GM19452 (cell line): ENCODE data around the gene BRF1.
A peak's percentile ranks its signal among the peaks of the same experiment; 100 is the strongest.
"Not testable (repeated sequence)": the region's sequence is repeated elsewhere in the genome, so short reads cannot be mapped to it uniquely, and the experiment has no call there.

Source experiments
- ATAC-seq: cut with Tn5 transposase; IDR thresholded peaks from one replicate; pipeline ENCODE4 v1.9.1; 2021; ENCODE audit not compliant: unreplicated experiment

Gene BRF1

GRCh38 chr14:105315941-105316576, 15.3 kb upstream of the BRF1 start:
- no peak for ATAC-seq

GRCh38 chr14:105315211-105315721, 14.5 kb upstream of the BRF1 start:
- peak; percentile 13 for ATAC-seq

- ATAC-seq: peak; percentile 51
Measured at GRCh38 chr14:105314287-105315200, 13.7 kb upstream of the BRF1 start, which contains the start of gene PACS2. PACS2 (plus strand) TSS chr14:105314748; CDS start chr14:105314919, 171 bp downstream.

DNA sequence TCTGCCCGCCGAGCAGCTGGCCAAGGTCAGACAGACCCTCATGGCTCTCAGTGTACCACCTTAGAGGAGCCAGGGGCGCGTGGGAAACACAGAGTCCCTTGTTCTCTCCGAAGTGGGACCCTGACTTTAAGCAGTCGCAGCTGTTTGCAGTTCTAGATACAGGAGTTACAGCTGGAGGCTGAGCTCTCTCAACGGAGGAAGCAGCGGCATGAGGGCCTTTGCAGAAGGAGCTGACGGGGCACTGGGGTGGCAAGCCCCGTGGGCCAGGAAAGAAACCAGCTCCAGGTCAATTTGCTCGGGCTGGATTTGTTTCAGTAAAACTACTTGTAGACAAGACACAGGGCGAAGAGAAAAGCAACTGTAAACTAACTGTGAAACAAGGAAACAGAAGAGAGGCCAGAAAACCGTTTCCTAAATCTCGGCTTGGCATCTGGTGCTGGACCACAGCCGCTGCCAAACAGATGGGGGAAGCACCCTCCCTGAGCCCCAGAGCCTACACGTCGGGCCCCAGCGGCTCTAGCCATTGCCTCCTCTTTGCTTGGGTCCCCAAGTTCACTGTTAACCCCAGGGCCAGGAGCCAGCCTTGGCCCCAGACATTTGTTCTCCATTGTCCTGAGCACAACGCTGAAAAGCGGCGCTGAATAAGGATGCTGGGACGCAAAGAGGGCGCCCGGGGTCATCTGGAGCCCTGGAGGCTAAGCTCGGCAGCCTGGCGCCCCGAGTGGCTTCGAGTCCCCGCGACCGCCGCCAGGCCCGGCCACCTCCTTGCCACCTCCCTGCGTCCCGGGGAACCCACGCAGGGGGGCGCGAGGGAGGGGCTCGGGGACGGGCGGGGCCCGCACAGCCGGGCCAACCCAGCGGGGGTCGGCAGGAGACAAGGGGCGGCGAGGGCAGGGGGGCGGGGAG, 12.8 kb upstream of the BRF1 start:
- peak; percentile 14 for ATAC-seq

DNA sequence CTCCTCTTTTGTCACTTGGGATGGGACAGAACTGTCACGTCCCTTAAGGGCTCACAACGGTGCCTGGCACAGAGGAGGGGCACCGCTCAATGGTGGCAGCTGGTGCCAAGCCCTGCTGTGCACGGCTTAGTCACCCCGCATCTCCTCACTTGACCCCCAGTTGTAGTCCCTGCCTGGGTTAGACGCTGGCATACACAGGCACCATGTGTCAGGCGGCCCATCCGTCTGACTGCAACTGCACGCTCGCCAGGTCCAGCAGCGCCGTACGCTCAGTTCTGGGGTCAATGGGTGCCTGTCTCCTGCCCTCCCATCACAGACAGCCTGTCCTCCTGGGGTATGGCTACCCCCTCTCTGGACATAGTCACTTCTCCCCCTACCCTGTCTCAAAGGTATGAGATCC, 12.2 kb upstream of the BRF1 start:
- ATAC-seq: no peak

GRCh38 chr14:105311838-105312237, 11.0 kb upstream of the BRF1 start:
- no peak for ATAC-seq

DNA sequence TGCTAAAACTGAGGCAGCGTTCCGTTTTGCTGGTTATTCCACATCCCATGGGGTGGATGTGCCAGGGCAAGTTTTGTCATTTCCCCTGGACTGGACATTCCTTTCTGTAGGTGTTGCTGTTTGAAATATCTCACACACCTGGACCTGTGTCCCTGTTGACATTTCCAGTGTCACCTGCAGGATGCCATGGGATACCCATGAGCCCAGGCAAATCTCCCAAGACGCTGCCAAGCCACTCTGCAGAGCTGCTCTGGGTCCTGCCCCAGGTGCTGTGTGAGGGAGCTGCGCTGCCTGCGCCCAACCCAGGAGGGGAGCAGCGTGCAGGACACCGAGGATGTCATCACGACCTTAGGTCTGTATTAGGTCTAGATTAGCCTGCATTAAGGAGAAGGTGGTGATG, 8.6 kb upstream of the BRF1 start:
- no peak for ATAC-seq

GRCh38 chr14:105307052-105307727, 6.4 kb upstream of the BRF1 start:
- ATAC-seq: no peak

DNA sequence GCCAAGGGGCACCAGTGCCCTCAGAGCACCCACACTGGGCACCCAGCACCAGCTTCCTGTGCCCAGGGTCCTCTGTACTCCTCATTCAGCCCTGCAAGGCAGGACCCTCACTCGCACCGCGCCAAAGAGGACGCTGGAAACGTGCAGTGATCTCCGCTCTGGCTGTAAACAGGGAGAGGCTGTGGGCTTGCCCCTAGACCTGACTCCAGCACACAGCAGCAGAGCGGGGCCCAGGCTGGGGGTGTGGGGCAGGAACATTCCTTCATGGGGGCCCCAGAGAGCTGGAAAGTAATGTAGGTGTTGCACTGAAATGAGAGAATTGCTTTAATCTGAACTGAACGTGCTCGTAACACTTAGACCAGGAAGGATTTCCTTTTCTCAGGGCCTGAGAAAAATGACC, 5.0 kb upstream of the BRF1 start:
- ATAC-seq: no peak

DNA sequence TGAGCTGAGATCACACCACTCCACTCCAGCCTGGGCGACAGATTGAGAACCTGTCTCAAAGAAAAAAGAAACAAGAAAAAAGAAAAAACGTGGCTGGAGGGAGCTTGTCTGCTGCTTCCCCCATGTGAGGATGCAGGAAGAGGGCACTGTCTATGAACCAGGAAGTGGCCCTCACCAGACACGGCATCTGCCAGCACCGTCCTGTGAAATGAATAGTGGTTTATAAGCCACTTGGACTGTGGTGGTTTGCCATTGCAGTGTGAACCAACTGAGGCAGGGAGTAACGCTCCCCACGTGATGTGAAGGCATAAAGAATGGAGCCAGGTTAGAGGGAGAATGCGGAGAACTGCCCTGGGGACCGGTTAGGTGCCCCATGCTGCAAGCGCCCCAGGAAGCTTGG, 4.5 kb upstream of the BRF1 start:
- ATAC-seq: no peak

- ATAC-seq: no peak
Measured at GRCh38 chr14:105304565-105304964, 3.8 kb upstream of the BRF1 start.

DNA sequence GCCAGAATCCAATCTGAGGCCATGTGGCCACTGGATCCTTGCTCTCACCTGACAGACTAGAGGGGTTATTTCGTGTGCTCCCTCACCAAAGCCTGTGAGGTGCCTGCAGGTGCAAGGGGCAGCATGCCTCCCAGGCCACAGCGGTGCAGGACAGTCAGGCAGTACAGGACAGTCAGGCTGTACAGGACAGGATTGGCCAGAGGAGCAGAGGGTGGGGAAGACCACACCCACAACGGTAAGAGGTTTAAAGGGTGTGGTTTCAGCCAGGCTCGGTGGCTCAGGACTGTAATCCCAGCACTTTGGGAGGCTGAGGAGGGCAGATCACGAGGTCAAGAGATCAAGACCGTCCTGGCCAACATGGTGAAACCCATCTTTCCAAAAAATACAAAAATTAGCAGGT, 3.1 kb upstream of the BRF1 start:
- no peak for ATAC-seq

DNA sequence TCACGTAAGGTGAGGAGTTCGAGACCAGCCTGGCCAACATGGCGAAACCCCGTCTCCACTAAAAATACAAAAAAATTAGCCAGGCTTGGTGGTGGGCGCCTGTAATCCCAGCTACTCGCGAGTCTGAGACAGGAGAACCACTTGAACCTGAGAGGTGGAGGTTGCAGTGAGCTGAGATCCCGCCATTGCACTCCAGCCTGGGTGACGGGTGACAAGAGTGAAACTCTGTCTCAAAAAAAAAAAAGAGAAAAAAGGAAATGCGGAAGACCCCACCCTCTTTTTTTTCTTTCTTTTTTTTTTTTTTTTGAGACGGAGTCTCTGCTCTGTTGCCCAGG, 1.1 kb upstream of the BRF1 start:
- ATAC-seq: not testable (repeated sequence)

DNA sequence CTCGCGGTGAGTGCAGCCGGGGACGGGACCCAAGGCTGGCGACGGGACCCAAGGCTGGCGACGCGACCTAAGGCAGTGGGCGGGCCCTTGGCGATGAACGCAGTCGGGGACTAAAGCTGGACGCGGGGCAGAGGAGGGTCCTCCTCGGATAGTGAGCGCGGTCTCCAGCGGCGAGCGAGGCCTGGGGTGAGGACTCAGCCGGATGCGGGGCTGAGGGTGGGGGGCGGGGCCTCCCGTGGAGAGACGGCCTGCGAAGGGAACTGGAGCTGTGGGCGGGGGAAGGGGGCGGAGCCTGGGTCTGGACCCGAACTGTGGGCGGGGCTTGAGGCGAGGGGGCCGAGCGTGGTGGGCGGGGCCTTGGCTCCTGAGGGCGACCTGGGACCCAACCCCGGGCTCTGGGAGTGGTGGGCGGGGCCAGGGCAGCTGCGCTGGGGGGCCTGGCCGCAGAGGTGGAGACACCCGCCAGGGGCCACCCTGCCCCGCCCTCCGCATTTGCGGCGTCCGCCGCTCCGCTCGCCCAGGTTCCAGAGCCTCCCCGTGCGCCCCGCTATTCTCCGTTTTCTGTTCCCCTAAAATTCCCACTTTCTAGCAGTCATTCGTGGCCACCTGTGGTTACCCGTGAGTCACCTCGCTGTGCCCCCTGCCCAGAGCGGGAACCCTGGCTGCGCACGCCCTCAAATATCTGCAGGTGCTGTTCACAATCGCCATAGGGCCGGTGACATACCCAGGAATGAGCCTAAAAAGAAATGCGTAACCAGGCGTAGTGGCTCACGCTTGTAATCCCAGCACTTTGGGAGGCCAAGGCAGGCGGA, 508 bp upstream of the BRF1 start:
- ATAC-seq: peak; percentile 53

- ATAC-seq: peak; percentile 16
Measured at GRCh38 chr14:105299654-105300541, 903 bp downstream of the BRF1 start.

DNA sequence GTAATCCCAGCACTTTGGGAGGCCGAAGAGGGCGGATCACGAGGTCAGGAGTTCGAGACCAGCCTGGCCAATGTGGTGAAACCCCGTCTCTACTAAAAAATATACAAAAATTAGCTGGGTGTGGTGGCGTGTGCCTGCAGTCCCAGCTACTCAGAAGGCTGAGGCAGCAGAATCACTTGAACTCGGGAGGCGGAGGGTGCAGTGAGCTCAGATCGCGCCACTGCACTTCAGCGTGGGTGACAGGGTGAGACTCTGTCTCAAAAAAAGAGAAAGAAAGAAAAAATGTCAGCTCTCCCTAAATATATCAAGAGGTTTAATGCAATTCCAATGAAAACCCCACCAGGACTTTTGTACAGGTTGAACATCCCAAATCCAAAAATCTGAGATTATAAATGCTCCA, 3.5 kb downstream of the BRF1 start:
- not testable (repeated sequence) for ATAC-seq

DNA sequence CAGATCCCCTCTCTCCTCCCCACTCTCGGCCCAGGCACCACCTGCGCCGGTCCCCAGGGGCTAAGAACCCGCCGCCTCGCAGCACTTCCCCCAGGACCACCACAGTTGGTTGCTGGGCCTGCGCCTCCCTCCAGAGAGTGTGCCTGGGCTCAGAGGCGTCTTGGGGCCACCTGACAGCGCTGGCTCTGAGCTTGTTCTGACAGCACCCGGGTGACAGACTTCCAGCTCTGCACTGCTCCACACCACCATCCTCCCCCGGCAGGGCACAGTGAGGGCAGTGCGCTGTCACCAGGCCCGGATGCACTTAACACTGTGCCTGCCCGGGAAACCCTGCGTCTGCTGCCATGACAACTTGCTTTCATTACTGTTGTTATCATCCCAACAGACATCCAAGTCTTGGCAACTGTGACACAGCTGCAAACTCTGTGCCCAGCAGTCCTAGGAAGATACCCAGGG, 6.6 kb downstream of the BRF1 start:
- ATAC-seq: peak; percentile 50

DNA sequence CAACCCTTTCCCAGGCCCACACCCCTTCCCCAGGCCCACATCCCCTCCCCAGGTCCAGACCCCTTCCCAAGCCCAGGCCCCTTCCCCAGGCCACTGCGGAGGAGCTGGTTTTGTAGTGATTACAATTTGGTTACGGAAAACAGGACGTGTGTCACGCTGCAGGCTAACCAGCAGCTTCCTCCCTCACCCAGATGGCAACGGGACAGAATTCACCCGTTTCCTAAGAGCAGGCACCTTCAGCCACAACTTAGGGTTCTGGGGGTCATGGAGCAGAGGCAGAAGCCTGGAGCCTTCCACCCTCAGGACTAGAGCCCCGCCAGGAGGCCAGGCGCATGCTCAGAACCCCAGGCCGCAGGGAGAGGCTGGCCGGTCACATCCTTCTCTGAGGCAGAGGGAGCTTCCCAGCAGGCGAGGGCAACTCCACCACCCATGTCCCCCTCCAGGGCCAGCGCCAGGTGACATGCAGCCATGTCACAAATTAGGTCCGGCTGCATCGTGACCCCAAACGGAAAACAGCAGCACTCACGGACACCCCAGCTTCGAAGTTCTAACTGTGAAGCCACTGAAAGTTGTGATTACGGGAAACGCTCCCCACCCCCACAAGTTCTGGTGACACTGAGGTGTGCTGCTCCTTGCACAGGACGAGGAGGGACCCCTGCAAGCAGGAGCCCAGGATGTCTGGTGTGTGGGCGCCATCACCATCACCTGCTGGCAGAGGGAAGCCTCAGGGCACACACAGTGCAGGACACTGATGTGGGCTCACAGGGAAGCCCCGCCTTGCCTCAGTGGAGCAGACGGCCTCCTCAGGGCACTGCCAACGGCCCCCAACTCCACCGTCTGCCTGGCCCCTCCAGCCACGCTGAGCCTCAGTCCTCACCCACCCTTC, 7.7 kb downstream of the BRF1 start:
- ATAC-seq: no peak
